Right cardiac atrium (tissue), 5 donors: ENCODE measurements around the gene CTDSPL. TPM values are rescaled to one million over a fixed set of nuclear protein-coding genes. Genes with fewer than 3 reads are reported as not detected.
"Not testable (repeated sequence)": the region's sequence is repeated elsewhere in the genome, so short reads cannot be mapped to it uniquely, and the experiment has no call there.

Experiments used
- ATAC-seq, 2 donors: fragments of 200-7000 bp; cut with Tn5 transposase; one replicate each; pipeline versions ENCODE4 v1.8.0 to v1.9.1; 2020; ENCODE audit warnings: moderate library complexity in 2 of 2, mild to moderate bottlenecking in 1 of 2
- DNase-seq, 3 donors: peaks; one replicate each; pipeline ENCODE4 v3.0.0-alpha.2; 2020
- H3K27ac ChIP-seq: one replicate; pipeline ENCODE4 v1.5.1; 2013; ENCODE audit warnings: mild to moderate bottlenecking, low read length, control low read depth, moderate library complexity
- H3K27me3 ChIP-seq: one replicate; pipeline ENCODE4 v1.6.1; 2013; ENCODE audit not compliant: control insufficient read depth, insufficient read depth
- H3K4me1 ChIP-seq: one replicate; pipeline ENCODE4 v1.6.1; 2013; ENCODE audit warnings: low read length; ENCODE audit not compliant: control insufficient read depth, insufficient read depth
- H3K4me3 ChIP-seq: one replicate; pipeline ENCODE4 v1.5.1; 2013; ENCODE audit warnings: low read length, control low read depth
- H3K9me3 ChIP-seq: one replicate; pipeline ENCODE4 v1.6.1; 2013; ENCODE audit warnings: low read length; ENCODE audit not compliant: control insufficient read depth
- WGBS: extraction: QIAGEN DNeasy Blood & Tissue Kit; methylation state at CpG from one replicate; pipeline ENCODE4 v1.1.7; 2013; 5-methylcytosine and 5-hydroxymethylcytosine counted together
- intact Hi-C, 4 donors: fragments of 100-400 bp; cut with DNase I; formaldehyde crosslinking; loops; one replicate each; pipeline versions ENCODE4 v1.11.0 to v1.14.0; 2022 to 2023
- microRNA-seq, 2 donors: library from miRNA; unstranded; fragments of <30 nt; microRNA quantifications; one replicate each; pipeline ENCODE4 v1.2.0, GENCODE V29; 2020 to 2021
- polyA plus RNA-seq: library from polyadenylated mRNA; stranded (reverse); fragments of 200-250 nt; gene quantifications from one replicate; pipeline ENCODE4 v1.2.3, GENCODE V29; 2013
- total RNA-seq, 4 donors: library from RNA; stranded (reverse); fragmentation: NEBNext Ultra II Directional; extraction: Animal tissue kit (Norgen Biotek cat#: 25700); gene quantifications; one replicate each; pipeline ENCODE4 v1.2.1, GENCODE V29; 2021
- donor health status: healthy with polysubstance abuse.
- donor health status: DM: no; HTN: yes; CAD: no.
- donor health status: DM: no; HTN: no; CAD: no.
- donor health status: DM: no; HTN: yes; CAD: no; lungs with severe emphysema.
- donor health status: DM: yes; HTN: yes; CAD: no.

The CTDSPL gene
- total and polyA plus RNA-seq, 5 donors, result 13.6 to 50.9 (median 38.5) TPM

DNA sequence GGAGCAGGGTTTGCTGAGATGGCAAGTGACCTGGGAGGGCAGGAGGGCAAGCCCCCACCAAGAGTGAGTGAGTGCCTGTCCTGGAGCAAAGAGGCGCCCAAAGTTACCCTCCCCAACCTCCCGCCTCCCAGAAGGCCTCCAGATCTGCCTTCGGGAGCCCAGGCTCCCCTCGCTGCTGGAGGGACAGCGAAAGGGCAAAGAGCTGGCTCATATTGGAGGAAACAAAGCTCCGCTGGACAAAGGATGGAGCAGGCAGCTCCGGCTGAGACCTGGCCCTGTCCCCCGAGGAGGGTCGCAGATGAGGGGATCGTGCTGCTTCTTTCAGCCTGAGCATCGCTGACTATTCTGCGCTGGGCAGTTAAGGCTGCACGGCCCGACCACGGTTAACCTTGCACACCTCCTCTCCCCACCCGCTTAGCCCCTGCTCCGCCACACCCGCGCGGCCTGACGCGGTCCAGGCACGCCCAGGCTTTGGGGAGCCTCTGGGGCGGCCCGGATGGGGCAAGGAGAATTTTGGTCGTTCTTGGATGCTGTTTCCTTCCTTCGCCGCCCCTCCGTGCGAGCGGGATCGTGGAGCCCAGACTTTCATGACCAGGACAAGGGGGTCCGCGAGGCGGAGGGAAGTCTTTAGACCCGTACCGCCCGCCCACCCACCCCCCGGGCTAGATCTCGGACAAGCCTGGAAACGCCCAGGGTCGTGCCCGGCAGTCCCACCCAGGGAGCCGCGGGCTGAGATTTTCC lies 167.1 kb downstream of the CTDSPL start:
- intact Hi-C loops, result no loop called here
- H3K27ac ChIP-seq, result peak overlapping the region; percentile 43
- peak overlapping the region; percentile 85 for H3K4me3 ChIP-seq
- peak; percentile 2 to 7 for ATAC-seq
- WGBS, result 14% methylated on average over 45 of the region's 45 CpGs
- H3K27me3 ChIP-seq, result no peaks in the 10 kb centered on the region
- no peaks in the 10 kb centered on the region for H3K9me3 ChIP-seq
- H3K4me1 ChIP-seq, result no peaks in the 10 kb centered on the region
- DNase-seq, result peak; percentile 50 to 80 (median 75)

DNA sequence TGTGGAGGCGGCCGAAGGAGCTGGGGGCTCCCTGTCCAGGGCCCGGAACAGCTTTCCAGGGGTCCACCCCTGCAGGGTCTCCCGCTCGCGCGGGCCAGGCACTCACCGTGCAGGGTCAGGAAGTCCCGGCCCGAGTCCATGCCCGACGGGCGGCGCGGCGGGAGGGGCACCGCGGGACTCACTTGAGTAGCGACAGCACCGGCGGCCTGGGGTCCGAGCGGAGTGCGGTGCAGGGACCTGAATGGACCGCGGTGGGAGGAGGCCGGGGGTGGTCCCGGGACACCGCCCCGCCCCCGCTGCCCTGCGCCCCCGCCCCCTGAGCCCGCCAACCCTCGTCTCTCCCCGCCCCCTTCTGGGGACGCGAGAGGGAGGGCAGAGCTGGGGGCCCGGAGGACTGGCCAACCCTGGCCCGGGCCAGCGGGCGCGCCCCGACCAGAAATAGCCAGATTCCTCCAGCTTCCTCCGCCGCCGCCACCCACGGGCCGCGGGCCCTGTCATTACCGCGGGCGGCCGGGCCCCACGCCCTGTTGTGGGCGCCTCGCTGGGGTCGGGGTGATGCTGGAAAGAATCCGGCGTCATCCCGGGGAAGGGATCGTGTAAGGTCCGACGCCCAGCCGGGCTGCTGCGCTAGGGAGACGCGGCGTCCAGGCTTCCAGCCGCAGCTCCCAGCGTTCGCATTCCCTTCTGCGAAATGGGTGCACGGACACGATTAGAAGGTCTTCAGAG lies 167.9 kb downstream of the CTDSPL start, which contains the start of gene PLCD1:
PLCD1 (minus strand) TSS at position 243 of the 726 bp plus-strand sequence; CDS start at position 140, 103 bp downstream.
- WGBS, result under 1% methylated on average over 75 of the region's 75 CpGs
- Histone ChIP-seq H3K27ac (peak within 1 kb of the TSS; percentile 43), H3K4me3 (peak within 1 kb of the TSS; percentile 85), H3K4me1 (no peaks in the 10 kb centered on the region), H3K9me3 (no peaks in the 10 kb centered on the region), H3K27me3 (no peaks in the 10 kb centered on the region)
- peak; percentile 90 to 96 (median 96) for DNase-seq
- intact Hi-C loops, result no loop called here
- peak; percentile 71 to 74 for ATAC-seq

DNA sequence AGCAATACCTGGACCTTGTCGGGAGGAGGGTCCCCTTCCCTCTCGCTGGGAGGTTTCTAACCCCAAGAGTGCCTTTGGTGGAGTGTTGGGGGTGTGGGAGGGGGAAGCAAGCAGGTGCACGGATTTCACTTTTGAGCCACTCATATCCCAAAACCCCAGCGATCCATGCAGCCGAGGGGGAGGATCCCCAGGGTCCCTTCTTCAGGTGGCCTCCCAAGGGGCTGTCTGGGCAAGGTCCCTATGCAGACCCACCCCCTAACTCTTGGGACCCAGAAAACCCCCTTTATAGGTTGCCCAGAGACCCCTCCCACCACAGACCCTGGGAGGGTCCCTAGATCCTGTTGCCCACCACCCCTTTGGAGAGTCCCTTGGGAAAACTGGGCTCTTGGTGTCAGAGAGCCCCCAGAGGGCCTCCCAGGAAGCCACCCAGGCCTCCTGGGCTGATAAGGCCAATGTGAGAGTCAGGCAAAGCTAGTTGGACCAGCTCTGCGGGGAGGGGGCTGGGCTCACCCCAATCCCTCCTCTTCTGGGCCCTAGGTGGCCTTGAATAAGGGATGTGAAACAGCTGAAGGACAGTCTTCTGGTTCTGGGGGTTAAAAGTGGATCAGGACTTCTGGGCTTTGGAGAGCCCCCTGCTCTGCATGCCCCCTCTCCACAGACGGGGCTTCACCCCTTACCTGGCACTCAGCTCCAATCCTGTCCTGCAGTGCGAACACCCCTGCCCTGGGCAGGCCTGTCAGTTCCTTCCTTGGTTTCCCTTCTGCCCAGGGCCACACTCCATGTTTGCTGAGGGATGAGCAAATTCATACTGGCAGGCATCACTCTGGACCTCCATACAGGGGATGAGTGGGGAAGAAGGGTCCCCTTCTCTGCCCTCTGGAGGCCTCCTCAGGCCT lies 168.7 kb downstream of the CTDSPL start:
- peak overlapping the region; percentile 85 for H3K4me3 ChIP-seq
- DNase-seq (no peak), ATAC-seq (no peak)
- intact Hi-C loops, result no loop called here
- H3K27ac ChIP-seq, result peak overlapping the region; percentile 34
- H3K4me1 ChIP-seq, result no peaks in the 10 kb centered on the region
- 39% methylated on average over 8 of the region's 8 CpGs for WGBS
- H3K9me3 ChIP-seq, result no peaks in the 10 kb centered on the region
- no peaks in the 10 kb centered on the region for H3K27me3 ChIP-seq

DNA sequence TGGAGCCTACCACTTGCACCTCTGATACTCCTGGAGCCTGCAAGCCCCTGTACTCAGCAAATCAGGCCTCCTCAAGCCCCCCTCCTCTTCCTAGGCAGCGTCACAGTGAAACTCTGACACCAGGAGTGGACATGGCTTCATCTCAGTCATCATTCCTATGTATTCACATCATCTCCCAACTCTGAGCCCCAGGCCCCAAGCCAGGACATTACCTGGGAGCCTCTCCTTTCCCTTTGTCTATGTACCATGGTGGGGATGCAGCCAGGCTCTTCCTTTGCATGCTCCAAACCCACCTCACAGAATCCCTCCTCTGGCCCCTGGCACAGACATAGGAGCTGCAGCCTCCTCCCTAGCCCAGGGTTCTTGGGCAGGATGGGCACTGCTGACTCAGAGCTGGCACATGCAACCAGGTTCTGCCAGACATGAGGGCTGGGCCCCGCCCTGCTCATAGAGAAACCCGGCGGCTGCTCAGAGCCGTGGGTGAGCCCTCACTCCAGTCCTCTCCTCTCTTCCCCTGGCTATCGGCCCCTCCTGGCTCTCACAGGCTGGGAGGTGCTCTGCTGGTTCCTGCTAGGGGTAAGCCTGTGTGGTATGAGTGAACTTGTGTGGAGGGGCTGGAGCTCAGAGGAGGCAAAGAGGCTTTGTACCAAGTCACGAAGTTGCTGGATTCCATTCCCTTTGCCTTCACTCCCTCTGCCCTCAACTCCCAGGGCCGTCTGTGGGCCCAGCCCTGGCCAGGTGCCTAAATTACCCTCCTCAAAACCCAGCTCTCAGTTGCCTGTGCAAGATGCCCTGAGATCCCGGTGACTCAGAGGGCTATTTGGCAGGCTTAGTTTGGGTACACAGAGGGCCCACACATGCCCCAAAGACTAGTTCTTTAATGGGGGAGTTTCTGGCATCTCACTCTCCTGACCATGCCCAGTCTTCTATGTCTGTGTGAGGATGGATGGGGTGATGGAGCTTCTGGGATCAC lies 169.6 kb downstream of the CTDSPL start:
- intact Hi-C loops, result no loop called here
- Histone ChIP-seq H3K4me3 (no peak overlapping the region), H3K9me3 (no peaks in the 10 kb centered on the region), H3K4me1 (no peaks in the 10 kb centered on the region), H3K27ac (no peak overlapping the region), H3K27me3 (no peaks in the 10 kb centered on the region)
- WGBS, result 52% methylated on average over 9 of the region's 9 CpGs
- ATAC-seq (peak; percentile 2 to 22), DNase-seq (peak in 1 of 3 donors; percentile 55)

DNA sequence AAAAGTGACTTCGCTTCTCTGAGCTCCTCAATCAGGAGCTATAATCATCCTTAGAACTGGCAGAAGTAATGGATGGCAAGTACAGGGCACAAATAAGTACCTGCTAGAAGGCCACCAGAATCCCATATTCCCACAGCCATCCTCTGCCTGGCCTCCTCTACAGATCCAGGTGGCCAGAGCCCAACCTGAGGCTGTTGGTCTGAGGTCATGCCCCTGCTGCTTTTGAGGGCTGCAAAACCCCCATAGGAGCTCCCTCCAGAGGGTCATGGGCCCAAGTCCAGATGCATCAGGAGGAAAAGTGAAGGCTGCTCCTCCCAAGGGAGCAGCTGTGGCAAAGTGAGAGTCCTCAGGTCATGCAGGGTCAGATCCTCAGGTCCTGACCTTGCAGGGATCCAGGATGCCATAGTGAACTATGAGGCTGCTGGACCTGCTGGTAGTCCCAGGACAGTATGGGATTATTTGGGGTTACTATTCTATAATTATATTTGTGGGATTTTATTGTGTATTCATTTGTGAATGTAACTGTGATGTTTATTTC lies 170.7 kb downstream of the CTDSPL start:
- DNase-seq (no peak), ATAC-seq (no peak)
- WGBS, result 94% methylated on average over 1 of the region's 1 CpG

DNA sequence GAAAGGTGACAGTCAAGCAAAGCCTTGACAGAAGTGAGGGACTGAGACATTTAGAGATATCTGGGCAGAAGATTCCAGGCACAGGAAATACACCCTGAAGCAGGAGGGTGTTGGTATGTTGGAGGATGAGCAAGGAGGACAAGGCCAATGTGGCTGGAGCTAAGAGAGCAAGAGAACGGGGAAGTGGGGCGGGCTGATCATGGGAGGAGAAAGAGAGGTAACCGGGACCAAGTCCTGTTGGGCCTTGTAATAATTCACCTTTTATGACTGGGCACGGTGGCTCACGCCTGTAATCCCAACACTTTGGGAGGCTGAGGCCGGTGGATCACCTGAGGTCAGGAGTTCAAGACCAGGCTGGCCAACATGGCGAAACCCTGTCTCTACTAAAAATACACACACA lies 171.9 kb downstream of the CTDSPL start:
- intact Hi-C loops, H3K4me1 ChIP-seq, H3K27ac ChIP-seq, H3K27me3 ChIP-seq, DNase-seq, ATAC-seq, H3K9me3 ChIP-seq, H3K4me3 ChIP-seq: not testable (repeated sequence)
- WGBS, result 88% methylated on average over 7 of the region's 7 CpGs

More for the DNA sequence above, 170.7 kb downstream of the CTDSPL start:
- H3K4me1 ChIP-seq, result no peaks in the 10 kb centered on the region
- H3K9me3 ChIP-seq, result no peaks in the 10 kb centered on the region
- no peaks in the 10 kb centered on the region for H3K27me3 ChIP-seq
- intact Hi-C loops, result no loop called here
- H3K27ac ChIP-seq, result no peak overlapping the region
- no peak overlapping the region for H3K4me3 ChIP-seq

Small RNAs within 50 kb of the gene (microRNA-seq; reads per million reads assigned to microRNA genes)
- gene MIR26A1, result 10.7 to 361 reads per million in 2 donors

Other genes with a start within 250 kb of the CTDSPL start
- gene VILL, start 128.9 kb downstream of the CTDSPL start, total RNA-seq, result 1 to 10 TPM; 4.0 to 9.7 (median 8.8) TPM
- 5.4 TPM for gene VILL, start 128.9 kb downstream of the CTDSPL start, polyA plus RNA-seq
- gene PLCD1, start 167.8 kb downstream of the CTDSPL start, total RNA-seq, result 10 to 100 TPM; 12.1 to 17.7 (median 15.2) TPM
- 11.2 TPM for gene PLCD1, start 167.8 kb downstream of the CTDSPL start, polyA plus RNA-seq
- gene DLEC1, start 177.3 kb downstream of the CTDSPL start, total RNA-seq, result 1 to 10 TPM in 1 of 4 donors, under 1 TPM in 3; 0.23 to 1.0 (median 0.61) TPM
- 0.48 TPM for gene DLEC1, start 177.3 kb downstream of the CTDSPL start, polyA plus RNA-seq